SK-N-MC (cell line): ENCODE data around the gene ABR.

Source experiments
- EZH2 ChIP-seq: fragments of 200-600 bp; sonication (generic); IDR thresholded peaks from one replicate; pipeline ENCODE4 v1.6.1; 2017; ENCODE audit warnings: antibody characterized with exemption
- POLR2AphosphoS5 ChIP-seq: IDR thresholded peaks from 2 replicates; pipeline ENCODE4 v1.6.1; 2012; ENCODE audit warnings: mild to moderate bottlenecking, low read depth, low read length, borderline replicate concordance

DNA sequence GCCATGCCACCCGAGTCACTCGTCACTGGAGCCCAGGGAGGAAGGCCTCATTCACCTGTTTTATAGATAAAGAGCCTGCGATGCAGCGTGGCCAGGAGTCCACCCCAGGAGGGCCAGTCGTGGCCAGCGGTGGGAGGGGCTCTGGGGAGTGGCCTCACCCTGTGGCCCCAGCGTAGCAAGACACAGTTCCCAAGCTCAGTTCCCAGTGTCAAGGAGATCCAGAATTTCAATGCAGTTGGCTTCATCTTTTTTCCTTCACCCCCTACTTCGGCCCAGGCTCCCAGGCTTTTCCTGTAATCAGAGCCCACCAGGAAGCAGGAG lies 84.0 kb downstream of the ABR start:
- TF ChIP-seq EZH2 = no peak
- TF ChIP-seq POLR2AphosphoS5 = no peak
